ENCODE results near the gene WDR48. TPM values are rescaled to one million over a fixed set of nuclear protein-coding genes. Genes with fewer than 3 reads are reported as not detected.

The WDR48 gene
- 34.7 and 44.5 TPM in 2 replicates for total RNA-seq

DNA sequence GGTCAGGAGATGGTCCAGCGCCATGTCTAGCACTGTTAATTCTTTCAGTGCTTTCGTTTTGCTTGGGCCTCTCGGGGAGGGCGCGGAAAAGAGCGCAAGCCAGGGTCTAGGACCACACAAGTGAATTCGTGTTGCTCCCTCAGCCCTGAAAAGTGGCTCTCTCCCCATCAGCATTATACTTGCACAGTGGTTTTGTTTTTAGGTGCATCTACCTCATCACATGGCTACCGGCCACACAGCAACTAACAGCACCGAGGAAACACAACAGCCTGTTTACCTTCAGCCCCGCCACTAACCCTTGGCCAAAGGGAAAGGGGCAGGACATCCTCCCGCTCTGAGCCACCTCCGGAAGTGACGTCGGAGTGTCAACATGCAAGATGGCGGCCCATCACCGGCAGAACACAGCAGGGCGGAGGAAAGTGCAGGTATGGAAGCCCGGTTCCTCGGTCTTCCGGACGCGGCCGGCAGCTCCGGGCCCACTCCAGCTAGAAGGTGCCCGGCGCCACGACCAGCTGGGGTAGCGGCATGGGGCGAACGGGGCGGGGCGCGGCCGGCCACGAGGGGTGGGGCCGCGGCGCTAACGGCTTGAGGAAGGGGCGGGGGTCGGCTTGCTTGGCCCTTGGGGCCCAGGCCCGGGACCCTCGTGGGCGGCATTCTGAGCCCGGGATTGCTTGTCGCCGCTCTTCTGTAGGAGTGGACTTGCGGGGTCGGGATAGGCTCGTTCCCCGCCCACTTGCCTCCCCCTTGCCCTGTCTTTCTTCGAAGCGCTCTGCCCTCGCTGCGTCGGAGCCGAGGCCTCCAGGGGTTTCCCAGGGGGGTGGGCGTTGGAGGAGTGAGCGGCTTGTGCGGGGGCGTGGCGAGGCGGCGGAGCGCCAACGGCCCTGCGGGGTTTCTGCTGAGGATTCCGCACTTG, at the start of gene WDR48, which contains the start of gene SCN11A:
Gene WDR48 (plus strand): TSS at position 368 of the 913 bp plus-strand sequence. CDS start 10 bp downstream, at position 378.
Gene SCN11A (minus strand): TSS at position 296 of the 913 bp plus-strand sequence. CDS start 101,582 bp downstream, outside the sequence.

DNA sequence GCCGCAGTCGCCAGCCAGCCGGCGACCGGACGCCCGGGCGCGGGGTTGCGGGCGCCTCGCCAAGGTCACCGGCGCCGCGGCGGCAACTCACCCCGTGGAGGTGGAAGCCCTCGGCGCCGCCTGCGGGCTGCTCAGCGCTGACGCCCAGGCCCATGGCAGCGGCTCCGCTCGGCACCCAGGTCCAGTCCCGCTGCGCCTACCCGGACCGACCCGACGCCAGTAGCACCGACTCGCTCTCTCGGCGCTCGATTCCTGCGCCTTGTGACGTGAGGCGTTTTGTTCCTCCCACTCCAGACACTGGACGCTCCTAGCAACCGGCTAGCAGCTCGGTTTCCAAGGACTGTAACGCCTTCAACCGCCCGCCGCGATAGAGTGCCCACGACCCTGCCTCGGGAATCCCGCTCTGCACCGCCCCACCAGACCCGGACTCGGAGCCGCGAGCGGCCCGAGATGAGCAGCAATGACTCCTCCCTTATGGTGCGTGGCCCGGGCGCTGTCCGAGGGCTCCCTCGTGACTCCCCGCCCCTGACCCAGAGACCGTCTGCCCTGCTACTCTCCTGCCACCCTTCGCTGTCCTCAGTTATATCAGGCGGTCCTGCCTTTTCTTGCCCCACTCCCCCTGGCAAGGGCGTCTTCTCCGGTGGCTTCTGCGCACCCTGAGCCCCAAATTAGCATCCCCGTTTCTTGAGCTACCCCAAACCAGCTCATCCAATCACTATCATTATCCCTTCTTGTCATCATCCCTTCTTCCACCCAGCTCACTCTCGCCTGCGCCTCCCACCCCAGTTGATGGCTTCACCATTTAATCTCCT, 55.8 kb downstream of the WDR48 start, which contains the start of the genes GORASP1 and TTC21A:
Gene GORASP1 (minus strand): TSS at position 240 of the 812 bp plus-strand sequence. CDS start 86 bp downstream, at position 154.
Gene TTC21A (plus strand): TSS at position 293 of the 812 bp plus-strand sequence. CDS start 158 bp downstream, at position 451.

Other genes with a start within 250 kb of the WDR48 start
- gene SCN10A, start 235.8 kb upstream of the WDR48 start, total RNA-seq = not detected in 2 replicates
- gene SCN11A, start 72 bp upstream of the WDR48 start, total RNA-seq = under 0.01 and 0.17 TPM in 2 replicates
- gene GORASP1, start 55.6 kb downstream of the WDR48 start, total RNA-seq = 41.2 and 42.3 TPM in 2 replicates
- 3.5 and 6.1 TPM in 2 replicates for gene TTC21A, start 55.7 kb downstream of the WDR48 start, total RNA-seq
- gene CSRNP1, start 101.6 kb downstream of the WDR48 start, total RNA-seq = 2.5 and 9.1 TPM in 2 replicates
- gene XIRP1, start 140.6 kb downstream of the WDR48 start, total RNA-seq = under 0.01 TPM in 1 of 2 replicates, not detected in the other
- not detected in 2 replicates for gene CX3CR1, start 228.0 kb downstream of the WDR48 start, total RNA-seq

Measured in smooth muscle cell of trachea (primary cell).